HEK293T (cell line): ENCODE data around the gene CCDC141.

ENCODE experiments used
- CTCF ChIA-PET: fragments of 350-600 bp; formaldehyde crosslinking; extraction: SDS; loops from one replicate; lab custom pipeline; 2021; ENCODE audit warnings: antibody characterized with exemption, inconsistent platforms; lab: Yijun Ruan, JAX
- POLR2A ChIA-PET: fragments of 350-600 bp; formaldehyde crosslinking; extraction: SDS; loops from one replicate; lab custom pipeline; 2020; ENCODE audit warnings: antibody characterized with exemption, inconsistent platforms; lab: Yijun Ruan, JAX
- DNase-seq: peaks from one replicate; pipeline ENCODE4 v3.0.0; 2012; ENCODE audit warnings: mixed read lengths; ENCODE audit errors: extremely low spot score
- ARNT ChIP-seq: fragments of 450-650 bp; IDR thresholded peaks from 2 replicates; pipeline ENCODE4 v1.6.1; 2017; ENCODE audit warnings: mild to moderate bottlenecking
- BHLHE40 ChIP-seq: fragments of 450-650 bp; IDR thresholded peaks from 2 replicates; pipeline ENCODE4 v1.6.1; 2016; ENCODE audit warnings: mild to moderate bottlenecking, moderate library complexity, borderline replicate concordance
- CTBP1 ChIP-seq: fragments of 450-650 bp; IDR thresholded peaks from 2 replicates; pipeline ENCODE4 v1.6.1; 2016; ENCODE audit warnings: borderline replicate concordance
- ELF4 ChIP-seq: fragments of 450-650 bp; IDR thresholded peaks from 2 replicates; pipeline ENCODE4 v1.6.1; 2017; ENCODE audit warnings: antibody characterized with exemption
- FOXA1 ChIP-seq: fragments of 450-650 bp; IDR thresholded peaks from 2 replicates; pipeline ENCODE4 v1.6.1; 2016; ENCODE audit warnings: mild to moderate bottlenecking
- FOXK2 ChIP-seq: fragments of 450-650 bp; IDR thresholded peaks from 2 replicates; pipeline ENCODE4 v1.6.1; 2016; ENCODE audit warnings: mild to moderate bottlenecking
- FOXM1 ChIP-seq: fragments of 450-650 bp; IDR thresholded peaks from 2 replicates; pipeline ENCODE4 v1.6.1; 2017; ENCODE audit warnings: mild to moderate bottlenecking, borderline replicate concordance
- HDGF ChIP-seq: fragments of 450-650 bp; IDR thresholded peaks from 2 replicates; pipeline ENCODE4 v1.6.1; 2017; ENCODE audit warnings: antibody characterized with exemption, borderline replicate concordance
- L3MBTL2 ChIP-seq: fragments of 450-650 bp; conservative IDR thresholded peaks from 2 replicates; pipeline ENCODE4 v1.6.1; 2016; ENCODE audit warnings: mild to moderate bottlenecking
- LEF1 ChIP-seq: fragments of 450-650 bp; IDR thresholded peaks from 2 replicates; pipeline ENCODE4 v1.6.1; 2017; ENCODE audit warnings: mild to moderate bottlenecking, borderline replicate concordance
- NFRKB ChIP-seq: fragments of 450-650 bp; IDR thresholded peaks from 2 replicates; pipeline ENCODE4 v1.6.1; 2016; ENCODE audit warnings: mild to moderate bottlenecking, moderate library complexity
- SP1 ChIP-seq: fragments of 450-650 bp; IDR thresholded peaks from 2 replicates; pipeline ENCODE4 v1.6.1; 2017
- SUZ12 ChIP-seq: fragments of 450-650 bp; IDR thresholded peaks from 2 replicates; pipeline ENCODE4 v1.6.1; 2016; ENCODE audit warnings: mild to moderate bottlenecking
- TARDBP ChIP-seq: fragments of 450-650 bp; IDR thresholded peaks from 2 replicates; pipeline ENCODE4 v1.6.1; 2016
- ZNF384 ChIP-seq: fragments of 450-650 bp; IDR thresholded peaks from 2 replicates; pipeline ENCODE4 v1.6.1; 2016
- TF ChIP-seq, protein P1 (sequence below): fragments of 450-650 bp; IDR thresholded peaks from 2 replicates; pipeline ENCODE4 v1.6.1; 2016

Gene CCDC141

DNA sequence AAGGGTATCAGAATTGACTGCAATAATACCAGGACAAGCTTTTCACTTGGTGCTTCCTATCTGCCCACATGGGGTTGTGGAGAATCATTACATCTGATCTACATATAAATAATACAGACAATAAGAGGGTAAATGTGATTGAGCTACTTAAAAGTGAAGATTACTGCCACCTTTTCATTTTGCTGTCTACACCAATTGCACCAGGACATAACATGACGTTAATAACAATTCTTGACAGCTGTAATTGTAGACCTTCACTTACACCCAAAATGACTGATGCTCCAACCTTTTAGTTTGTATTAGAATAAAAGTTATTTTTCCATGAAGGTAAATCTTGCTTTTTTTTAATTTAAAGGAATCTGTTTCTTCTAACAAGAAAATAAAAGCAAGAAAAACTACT lies 206.2 kb downstream of the CCDC141 start:
- no peak for DNase-seq
- POLR2A ChIA-PET, result no interaction called here
- CTCF ChIA-PET, result no interaction called here
- TF ChIP-seq SUZ12, result no peak
- no peak for TF ChIP-seq FOXK2
- TF ChIP-seq LEF1, result no peak
- no peak for TF ChIP-seq ELF4
- no peak for TF ChIP-seq NFRKB
- no peak for TF ChIP-seq FOXM1
- TF ChIP-seq CTBP1, result no peak
- no peak for TF ChIP-seq ARNT
- TF ChIP-seq, protein P1, sequence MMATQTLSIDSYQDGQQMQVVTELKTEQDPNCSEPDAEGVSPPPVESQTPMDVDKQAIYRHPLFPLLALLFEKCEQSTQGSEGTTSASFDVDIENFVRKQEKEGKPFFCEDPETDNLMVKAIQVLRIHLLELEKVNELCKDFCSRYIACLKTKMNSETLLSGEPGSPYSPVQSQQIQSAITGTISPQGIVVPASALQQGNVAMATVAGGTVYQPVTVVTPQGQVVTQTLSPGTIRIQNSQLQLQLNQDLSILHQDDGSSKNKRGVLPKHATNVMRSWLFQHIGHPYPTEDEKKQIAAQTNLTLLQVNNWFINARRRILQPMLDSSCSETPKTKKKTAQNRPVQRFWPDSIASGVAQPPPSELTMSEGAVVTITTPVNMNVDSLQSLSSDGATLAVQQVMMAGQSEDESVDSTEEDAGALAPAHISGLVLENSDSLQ, result no peak
- no peak for TF ChIP-seq HDGF
- no peak for TF ChIP-seq SP1
- no peak for TF ChIP-seq ZNF384

DNA sequence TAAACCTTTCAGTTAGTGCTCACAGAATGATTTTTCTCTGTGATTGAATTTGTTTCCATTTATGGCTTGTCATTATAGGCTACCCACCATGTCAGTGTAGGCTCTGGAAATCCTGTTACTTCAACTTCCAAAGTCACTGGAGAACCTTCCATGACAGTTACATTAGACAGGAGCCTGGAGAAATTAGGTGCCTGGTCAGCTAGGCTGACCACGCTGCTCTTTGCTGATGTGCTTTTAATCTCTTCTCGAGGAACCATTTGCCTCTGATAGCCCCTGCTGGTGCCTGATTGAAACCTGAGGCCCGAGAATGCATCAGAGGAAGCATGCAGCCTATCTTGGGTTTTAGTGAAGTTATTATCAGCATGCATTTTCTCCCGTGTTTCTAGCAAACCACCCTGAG lies 213.1 kb downstream of the CCDC141 start:
- ChIA-PET POLR2A (no interaction called here), CTCF (interaction anchor here (0.6 kb wide), 1 partner anchor 14 kb away, joined by 3 read pairs; no protein-coding TSS in a partner anchor)
- DNase-seq, result no peak
- TF ChIP-seq SP1 (no peak), LEF1 (no peak)

DNA sequence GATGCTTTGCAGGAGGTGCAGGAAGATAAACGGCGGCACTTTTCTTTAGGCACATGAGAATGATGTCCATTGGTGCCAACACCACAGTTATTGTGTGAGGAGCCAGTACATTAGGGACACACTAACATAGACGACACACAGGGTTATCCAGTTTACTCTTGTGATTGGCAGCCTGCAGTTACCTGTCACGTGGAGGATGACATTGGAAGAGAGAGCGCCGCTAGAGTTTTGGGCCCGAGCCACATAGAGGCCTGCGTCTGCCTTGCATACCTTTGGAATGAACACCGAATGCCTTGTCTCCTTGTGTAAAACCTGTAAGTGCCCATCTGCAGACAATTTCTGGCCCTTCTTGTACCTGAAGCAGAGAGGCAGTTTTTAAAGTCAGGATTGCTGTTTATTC lies 215.9 kb downstream of the CCDC141 start:
- no peak for DNase-seq
- ChIA-PET CTCF (no interaction called here), POLR2A (no interaction called here)
- no peak for TF ChIP-seq TARDBP
- no peak for TF ChIP-seq SUZ12
- TF ChIP-seq, protein P1, result no peak
- TF ChIP-seq ZNF384, result no peak
- no peak for TF ChIP-seq LEF1
- no peak for TF ChIP-seq FOXA1
- no peak for TF ChIP-seq CTBP1
- TF ChIP-seq FOXM1, result no peak
- TF ChIP-seq FOXK2, result no peak
- TF ChIP-seq HDGF, result no peak
- no peak for TF ChIP-seq BHLHE40
- TF ChIP-seq NFRKB, result no peak
- TF ChIP-seq L3MBTL2, result no peak

DNA sequence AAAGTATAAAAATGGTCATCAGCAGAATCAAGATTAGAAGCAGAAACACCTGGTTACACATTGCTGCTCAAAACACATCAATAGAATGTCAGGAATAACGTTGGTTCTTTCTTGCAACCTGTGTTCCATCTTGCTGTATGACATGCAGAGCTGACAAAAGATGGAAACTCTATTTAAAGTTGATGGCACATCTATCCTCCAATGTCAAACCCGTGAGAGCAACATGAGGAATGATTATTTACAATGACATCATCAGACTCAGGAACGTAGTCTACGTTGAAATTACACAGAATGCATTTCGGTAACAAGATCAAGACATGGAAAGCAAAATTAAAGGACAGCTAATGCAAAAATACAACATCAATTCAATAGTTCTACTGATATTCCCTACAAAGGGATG lies 216.6 kb downstream of the CCDC141 start:
- POLR2A ChIA-PET, result no interaction called here

DNA sequence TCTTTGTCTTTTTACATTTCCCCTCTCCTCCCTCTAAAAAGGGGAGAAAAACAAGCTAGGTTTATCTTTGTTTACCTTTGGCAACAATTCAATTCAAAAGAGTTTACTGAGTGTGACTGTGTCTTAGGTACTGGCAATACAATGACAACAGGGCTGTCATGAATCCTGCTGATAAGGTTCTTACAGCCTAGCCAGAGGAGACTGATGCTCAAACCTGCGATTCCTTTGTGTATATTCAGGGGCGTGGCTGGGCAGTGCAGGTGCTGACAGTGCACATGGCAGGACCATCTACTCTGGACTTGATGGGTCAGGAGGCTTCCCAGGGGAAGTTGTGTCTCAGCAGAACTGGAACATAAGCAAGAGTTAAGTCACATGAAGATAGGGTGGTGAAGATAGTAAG lies 219.5 kb downstream of the CCDC141 start:
- no peak for TF ChIP-seq L3MBTL2
- TF ChIP-seq, protein P1, result no peak
- no peak for TF ChIP-seq ELF4
- TF ChIP-seq FOXA1, result no peak
- no peak for TF ChIP-seq NFRKB
- TF ChIP-seq TARDBP, result no peak
- TF ChIP-seq CTBP1, result no peak
- no peak for TF ChIP-seq ARNT
- no peak for TF ChIP-seq SP1
- no peak for TF ChIP-seq SUZ12
- TF ChIP-seq FOXM1, result no peak
- TF ChIP-seq FOXK2, result no peak
- no peak for TF ChIP-seq ZNF384
- no peak for TF ChIP-seq BHLHE40
- no peak for TF ChIP-seq LEF1
- no peak for TF ChIP-seq HDGF
- ChIA-PET CTCF (no interaction called here), POLR2A (no interaction called here)
- no peak for DNase-seq

More for the DNA sequence above, 216.6 kb downstream of the CCDC141 start:
- no peak for DNase-seq
- TF ChIP-seq, protein P1, result no peak
- TF ChIP-seq TARDBP (no peak), L3MBTL2 (no peak), ELF4 (no peak), FOXK2 (no peak), SUZ12 (no peak), LEF1 (no peak), HDGF (no peak), ZNF384 (no peak), NFRKB (no peak), BHLHE40 (no peak), FOXM1 (no peak), SP1 (no peak), ARNT (no peak), CTBP1 (no peak), FOXA1 (no peak)
- CTCF ChIA-PET, result no interaction called here

DNA sequence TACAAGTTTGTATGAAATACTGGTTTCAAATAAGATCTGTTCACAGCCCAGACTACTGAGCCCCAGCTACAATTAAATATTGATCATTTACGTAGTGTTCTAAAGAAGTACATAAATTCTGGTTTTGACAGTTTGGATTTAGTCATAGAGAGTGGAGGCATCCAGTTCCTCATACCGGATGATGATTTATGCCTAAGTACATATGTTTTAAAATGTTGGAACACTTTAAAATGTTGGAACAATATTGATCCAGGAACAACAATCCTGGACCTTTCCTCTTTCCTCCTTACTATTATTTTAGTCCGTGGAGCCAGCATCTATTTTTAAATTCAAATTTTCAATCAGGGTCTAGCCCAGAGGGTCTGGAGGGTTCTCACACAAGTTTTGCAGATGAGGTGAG lies 220.0 kb downstream of the CCDC141 start:
- no peak for DNase-seq
- TF ChIP-seq ELF4 (no peak), ZNF384 (no peak), CTBP1 (no peak), BHLHE40 (no peak), TARDBP (no peak), L3MBTL2 (no peak), FOXA1 (no peak), SUZ12 (no peak), ARNT (no peak), FOXM1 (no peak), NFRKB (no peak), HDGF (no peak), SP1 (no peak)
- TF ChIP-seq, protein P1, result no peak
- CTCF ChIA-PET, result interaction anchor here (0.5 kb wide), 1 partner anchor 58 kb away, joined by 7 read pairs; no protein-coding TSS in a partner anchor
- POLR2A ChIA-PET, result no interaction called here
